ENCODE data around the gene ASB5.

The ASB5 gene

DNA sequence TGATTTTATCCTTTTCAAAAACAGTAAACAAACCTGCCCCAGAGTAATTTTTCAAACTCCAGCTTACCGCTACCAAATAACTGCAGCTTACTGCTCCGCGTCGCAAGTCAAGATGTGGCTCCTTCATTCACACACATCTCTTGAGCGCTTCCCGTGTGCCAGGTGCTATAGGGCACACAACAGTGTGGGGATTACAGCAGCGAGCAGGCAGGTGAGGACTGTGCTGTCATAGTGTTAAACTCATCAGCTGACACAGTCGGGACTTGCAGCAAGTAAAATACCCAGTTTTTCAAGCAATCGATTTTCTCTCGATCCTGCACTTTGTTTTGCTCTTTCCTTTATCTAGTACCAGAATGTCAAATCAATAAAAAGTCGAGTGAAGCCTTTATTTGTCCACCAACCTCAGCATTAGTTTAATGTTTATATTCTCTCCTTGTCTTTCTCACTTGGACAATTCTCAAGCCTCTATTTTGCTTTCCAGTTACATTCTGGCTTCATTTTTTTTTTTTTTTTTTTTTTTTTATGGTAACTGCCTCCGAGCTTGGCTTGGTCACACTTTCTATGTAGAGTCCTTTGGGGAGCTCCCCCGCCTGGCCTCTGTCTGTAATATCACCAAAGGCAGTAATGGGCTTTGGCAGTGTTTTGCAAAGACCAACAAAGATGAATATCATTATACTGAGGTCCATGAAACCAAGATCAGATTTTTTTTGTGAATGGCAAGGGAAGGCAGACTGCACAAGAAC is 8.3 kb upstream of the ASB5 start:
- peak; percentile 6 to 18 for DNase-seq

DNA sequence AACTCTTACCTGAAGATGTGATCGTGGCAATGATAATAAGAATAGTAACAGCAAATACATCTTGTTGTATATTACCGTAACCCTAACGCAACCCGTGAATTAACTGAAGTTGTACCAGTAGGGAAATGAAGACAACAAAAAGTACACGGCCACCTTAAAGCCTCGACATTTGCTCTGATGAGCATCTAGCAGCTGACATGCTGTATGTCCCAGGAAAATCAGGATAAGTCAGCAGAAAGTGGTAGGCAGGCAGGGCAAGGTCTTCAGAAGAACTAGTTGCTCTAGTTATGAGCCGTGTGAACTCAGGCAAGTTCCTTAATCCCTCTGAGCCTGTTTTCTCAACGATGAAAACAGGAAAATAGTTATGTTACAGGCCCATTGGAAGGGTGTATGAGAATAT is 7.7 kb upstream of the ASB5 start:
- DNase-seq: no peak

- no peak for DNase-seq
Observed at GRCh38 chr4:176274441-176274840, 5.4 kb upstream of the ASB5 start.

DNA sequence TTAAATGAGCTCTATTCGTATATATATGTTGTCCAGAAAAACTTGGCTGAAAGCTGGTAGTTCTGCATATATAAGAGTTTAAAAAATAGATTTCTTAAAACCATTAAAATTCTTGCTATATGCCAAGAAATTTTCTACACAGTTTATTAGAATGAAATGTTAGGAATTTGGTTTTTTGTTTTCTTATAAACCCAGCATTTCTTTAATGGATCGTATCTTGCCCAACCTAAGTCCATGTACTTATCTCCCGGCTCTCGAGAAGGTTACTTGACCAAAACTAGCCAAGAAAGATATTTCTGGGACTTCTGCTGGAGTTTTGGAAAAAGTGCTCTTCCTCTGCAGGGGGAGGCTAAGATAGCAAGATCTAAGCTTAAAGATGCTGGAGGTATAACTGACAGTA is 4.7 kb upstream of the ASB5 start:
- DNase-seq: no peak

DNA sequence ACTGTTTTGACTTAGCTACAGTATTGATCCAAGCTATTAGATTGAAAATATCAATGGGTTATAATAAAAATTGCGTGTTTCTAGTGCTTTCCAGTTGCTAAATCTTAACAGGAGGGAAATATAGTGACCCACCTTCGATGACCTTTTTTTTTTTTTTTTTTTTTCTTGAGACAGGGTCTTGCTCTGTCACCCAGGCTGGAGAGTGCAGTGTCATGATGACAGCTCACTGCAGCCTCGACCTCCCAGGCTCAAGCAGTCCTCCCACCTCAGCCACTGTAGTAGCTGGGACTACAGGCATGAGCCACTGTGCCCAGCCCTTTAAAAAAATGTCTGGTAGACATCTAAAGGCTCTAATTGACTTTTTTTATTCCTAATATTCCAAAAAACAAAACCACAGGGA is 3.8 kb upstream of the ASB5 start:
- no peak for DNase-seq

- DNase-seq: no peak
Observed at GRCh38 chr4:176271749-176272148, 2.7 kb upstream of the ASB5 start.

- no peak for DNase-seq
Observed at GRCh38 chr4:176270669-176271068, 1.6 kb upstream of the ASB5 start.

DNA sequence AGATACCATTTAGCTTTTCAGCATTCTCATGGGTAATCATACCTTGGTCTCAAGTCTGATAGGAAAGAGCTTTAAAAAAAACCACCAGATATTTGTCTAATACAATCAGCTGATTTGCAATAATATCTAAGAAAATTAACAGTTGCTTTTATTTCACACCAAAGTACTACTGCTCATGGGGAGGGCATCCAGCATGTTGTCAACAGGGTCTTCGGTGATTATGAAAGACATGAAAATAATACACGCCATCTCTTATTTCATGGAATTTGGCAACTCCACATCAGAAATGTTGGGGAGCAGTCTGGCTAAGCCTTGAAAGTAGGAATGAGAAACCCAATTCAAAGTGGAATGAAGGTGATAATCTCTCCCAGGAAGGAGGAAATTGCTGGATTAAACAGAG is 3.0 kb downstream of the ASB5 start:
- DNase-seq: no peak

GRCh38 chr4:176262243-176262642 is 6.8 kb downstream of the ASB5 start:
- no peak for DNase-seq

GRCh38 chr4:176261481-176261880 is 7.5 kb downstream of the ASB5 start:
- DNase-seq: no peak

DNA sequence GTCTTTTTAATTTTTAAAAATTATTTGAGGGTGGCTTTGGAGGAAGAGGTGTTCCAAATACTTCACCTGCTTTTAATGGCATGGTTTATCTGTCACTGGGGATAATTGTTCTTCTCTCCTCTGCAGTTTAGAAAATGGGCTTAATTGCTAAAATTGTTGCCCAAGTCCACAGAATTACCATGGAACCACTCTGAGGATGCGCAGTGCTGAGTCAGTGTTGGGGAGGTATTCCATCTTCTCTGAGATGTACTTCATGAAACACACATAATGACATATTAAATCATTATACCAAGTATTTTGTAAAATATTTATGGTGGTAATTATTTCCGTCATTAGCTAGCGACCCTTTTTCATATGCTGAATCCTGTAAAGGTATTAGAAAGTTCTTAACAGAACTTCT is 8.0 kb downstream of the ASB5 start:
- DNase-seq: no peak

DNA sequence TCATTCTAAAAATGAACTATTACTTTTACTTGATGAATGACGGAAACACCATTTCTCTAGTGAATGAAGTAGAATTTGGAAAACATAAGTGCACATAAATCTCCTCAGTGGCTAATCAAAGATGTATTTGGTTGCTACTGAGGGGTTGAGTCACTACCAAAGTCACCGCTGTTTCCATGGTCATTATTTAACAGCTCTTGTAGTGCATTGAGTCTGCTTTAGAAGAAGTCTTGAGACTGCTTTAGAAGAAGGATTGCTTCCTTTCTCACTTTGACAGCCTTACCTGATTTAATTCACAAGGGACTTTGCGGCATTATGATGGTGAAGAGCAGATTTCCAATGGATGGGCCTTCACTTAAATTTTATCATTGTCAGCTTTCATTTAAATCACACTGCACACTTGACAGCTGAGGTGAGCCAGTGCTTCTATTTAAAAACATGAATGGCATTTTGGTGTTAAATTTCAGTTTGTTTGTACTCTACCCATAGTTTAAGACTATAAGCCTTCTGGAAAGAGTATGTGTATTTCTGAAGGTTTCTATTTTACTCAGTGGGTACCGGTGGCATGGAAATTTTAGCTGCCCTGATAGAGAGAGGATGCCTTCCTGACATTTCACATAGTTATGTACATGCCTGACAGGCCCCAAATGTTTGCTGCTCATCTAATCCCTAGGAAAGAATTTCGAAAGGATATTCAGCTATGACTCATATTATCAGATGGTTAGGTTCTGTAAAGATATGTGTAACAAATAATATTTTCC is 9.5 kb downstream of the ASB5 start:
- DNase-seq: no peak

- no peak for DNase-seq
Observed at GRCh38 chr4:176258135-176258534, 10.9 kb downstream of the ASB5 start.

DNA sequence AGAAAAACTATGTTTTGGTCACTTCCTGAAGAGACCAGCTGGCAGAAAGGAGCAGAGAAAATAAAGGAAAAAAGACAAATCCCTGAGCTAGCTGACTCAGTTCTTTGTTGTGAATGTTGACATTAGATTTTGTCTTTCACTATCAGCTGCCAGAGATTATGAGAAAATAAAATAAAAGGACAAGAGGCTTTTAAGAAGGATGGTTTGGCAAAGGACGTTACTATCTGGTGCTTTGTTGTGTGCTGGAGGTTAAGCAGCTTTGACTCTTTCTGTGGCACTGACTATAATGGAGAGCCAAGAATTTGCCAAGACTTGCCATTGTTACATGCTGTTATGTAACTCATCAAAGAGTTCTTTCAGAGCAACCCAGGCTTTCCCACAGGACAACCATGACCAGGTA is 12.1 kb downstream of the ASB5 start:
- no peak for DNase-seq

DNA sequence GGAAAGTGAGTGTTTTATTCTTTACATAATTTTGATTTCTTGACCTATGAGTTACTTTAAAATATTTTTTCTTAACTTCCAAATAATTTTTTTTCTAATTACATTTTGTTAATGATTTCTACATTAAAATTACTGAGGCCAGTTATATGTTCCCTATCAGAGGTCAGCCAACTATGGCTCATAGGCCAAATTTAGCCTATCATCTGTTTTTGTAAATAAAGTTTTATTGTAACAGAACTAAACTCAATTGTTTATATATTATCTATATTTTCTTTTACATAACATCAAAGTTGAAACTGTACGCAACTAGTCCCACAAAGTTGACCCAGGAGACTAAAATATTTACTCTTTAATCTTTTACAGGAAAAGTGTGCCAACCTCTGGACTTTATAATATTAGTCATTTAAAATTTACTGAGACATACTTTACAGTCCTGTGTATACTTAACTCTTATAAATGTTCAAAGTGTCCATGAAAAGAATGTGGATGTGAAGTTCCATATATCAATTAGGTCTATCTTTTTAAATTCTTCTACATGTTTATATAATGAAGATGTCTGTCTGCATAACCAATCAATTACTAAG is 26.2 kb downstream of the ASB5 start:
- DNase-seq: no peak

- no peak for DNase-seq
Observed at GRCh38 chr4:176241703-176242102, 27.3 kb downstream of the ASB5 start.

- no peak for DNase-seq
Observed at GRCh38 chr4:176238826-176239225, 30.2 kb downstream of the ASB5 start.

GRCh38 chr4:176238157-176238610 is 30.8 kb downstream of the ASB5 start:
- DNase-seq: no peak

GRCh38 chr4:176236946-176237345 is 32.1 kb downstream of the ASB5 start:
- no peak for DNase-seq

GRCh38 chr4:176230836-176231235 is 38.2 kb downstream of the ASB5 start:
- DNase-seq: no peak

DNA sequence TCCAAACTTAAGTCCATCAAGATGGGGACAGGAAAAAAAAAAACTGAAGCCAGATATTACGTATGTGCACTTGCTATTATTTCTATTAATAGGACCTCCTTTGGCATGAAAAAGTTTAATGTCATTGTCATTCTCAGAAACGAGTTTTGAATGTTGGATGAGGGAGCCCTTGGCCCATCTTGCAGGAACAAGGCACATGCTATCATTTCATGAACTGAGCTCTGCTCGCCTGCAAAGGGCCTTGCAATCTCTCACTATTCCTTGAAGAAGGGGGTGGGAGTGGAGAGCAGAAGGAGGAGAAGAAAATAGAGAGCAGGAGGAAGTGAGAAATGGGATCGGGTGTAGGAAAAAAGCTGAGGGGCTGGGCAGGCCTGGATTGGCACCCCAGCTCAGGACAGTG is 39.4 kb downstream of the ASB5 start:
- DNase-seq: no peak

GRCh38 chr4:176226736-176227135 is 42.3 kb downstream of the ASB5 start:
- DNase-seq: no peak

DNA sequence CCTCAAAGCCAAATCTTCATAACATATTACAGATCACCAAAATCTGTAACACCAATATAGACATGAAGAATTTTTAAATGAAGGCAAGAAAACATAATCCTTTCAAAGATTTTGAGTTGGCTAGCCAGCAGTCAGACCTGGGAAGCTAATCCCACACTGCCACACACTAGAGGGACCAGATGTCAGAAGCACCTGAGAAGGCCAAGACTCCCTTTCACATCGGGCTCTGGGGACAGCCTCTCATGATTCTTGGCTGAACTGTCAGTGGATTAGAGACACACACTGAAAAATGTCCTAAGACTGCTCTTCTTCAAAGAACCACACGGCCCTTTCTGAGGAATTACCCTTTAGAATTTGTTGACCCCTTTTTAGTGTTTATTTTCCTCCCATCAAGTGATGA is 45.5 kb downstream of the ASB5 start:
- DNase-seq: no peak

- no peak for DNase-seq
Observed at GRCh38 chr4:176222149-176222548, 46.9 kb downstream of the ASB5 start.
